ENCODE results near the gene INF2.
A peak's percentile ranks its signal among the peaks of the same experiment; 100 is the strongest.

INF2 gene

DNA sequence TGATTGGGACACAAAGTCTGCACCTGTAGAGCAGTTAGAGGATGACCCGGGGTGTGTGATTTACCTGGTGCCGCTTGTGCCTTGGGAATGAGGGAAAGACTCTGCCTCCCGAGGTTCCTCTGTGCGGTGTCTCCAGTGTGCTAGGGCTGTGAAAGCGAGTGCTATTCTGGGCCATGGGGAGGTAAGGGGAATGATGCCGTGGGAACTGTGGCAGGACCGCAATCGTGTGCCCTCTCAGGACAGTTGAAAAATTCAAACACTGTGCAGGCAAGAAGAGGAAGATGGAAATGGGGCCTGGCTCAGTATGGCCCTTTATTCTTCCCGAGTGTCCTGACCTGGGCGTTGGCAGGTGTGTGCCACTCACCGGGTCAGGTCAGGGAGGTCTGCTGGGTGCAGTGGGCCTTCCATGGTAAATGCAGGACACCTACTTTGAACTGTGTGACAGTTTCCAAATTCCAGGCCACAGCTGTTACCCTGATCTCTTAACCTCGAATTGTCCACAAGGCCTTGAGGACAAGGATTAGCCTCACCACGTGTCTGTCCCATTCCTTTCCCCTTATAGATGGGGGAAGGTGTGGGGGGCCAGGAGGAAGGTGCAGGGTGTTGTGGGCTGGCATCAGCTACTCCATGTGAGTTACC, 64.9 kb downstream of the INF2 start:
- DNase-seq, result no peak

DNA sequence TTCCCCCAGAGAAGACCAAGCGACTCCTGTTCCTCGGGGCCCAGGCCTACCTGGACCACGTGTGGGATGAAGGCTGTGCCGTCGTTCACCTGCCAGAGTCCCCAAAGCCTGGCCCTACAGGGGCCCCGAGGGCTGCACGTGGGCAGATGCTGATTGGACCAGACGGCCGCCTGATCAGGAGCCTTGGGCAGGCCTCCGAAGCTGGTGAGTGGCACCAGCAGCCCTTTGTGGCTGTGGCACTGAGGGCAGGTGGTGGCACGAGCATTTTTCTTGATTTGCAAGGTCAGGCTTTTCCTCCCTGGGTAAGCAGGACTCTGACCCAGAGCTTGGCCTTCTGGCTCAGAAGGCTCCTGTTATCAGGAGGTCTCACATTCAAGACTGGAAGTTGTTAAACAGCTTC, 66.2 kb downstream of the INF2 start:
- no peak for DNase-seq

DNA sequence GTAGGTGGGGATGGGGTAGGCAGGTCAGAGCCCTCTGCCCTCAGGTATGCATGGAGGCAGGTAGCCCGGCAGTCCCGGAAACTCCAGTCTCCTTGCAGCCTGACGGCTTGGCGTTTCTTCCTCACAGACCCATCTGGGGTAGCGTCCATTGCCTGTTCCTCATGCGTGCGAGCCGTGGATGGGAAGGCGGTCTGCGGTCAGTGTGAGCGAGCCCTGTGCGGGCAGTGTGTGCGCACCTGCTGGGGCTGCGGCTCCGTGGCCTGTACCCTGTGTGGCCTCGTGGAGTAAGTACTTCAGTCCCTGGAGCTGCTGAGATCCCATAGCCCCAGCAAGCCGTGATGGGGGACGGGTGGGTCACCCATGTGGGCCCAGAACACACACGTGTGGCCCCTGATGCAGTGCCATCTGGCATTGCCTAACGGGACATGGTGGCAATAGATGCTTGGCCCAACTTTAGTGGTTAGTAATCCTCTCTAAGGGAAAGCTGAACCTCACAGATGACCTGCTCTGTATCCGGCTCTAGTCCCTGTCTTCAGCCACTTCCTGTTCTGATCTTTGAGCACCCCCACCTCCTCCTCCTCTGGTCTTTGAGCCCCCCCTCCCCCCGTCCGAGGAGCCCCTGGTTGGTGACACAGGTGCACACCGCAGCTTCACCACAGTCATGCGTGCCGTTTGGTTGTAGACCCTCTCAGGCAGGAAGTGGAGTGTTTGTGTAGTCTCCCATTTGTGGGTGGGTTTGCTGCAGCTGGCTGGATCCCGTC, 67.2 kb downstream of the INF2 start:
- no peak for DNase-seq

DNA sequence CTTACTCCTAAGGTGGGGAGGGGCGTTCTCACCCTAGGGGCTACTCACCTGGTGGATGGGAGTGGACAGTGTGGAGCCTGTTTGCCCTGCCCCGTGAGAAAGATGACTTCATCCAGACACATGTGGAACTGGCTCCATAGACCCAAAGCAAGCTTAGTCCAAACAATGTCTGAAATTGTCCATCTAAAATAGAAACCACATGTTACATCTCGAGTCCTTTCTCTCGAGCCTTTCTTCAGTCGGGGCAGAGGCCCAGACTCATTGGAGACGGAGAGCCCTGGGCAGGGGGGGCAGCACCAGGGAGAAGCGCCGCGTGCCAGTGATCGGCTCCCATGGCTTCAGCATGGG, 67.8 kb downstream of the INF2 start:
- DNase-seq, result no peak

DNA sequence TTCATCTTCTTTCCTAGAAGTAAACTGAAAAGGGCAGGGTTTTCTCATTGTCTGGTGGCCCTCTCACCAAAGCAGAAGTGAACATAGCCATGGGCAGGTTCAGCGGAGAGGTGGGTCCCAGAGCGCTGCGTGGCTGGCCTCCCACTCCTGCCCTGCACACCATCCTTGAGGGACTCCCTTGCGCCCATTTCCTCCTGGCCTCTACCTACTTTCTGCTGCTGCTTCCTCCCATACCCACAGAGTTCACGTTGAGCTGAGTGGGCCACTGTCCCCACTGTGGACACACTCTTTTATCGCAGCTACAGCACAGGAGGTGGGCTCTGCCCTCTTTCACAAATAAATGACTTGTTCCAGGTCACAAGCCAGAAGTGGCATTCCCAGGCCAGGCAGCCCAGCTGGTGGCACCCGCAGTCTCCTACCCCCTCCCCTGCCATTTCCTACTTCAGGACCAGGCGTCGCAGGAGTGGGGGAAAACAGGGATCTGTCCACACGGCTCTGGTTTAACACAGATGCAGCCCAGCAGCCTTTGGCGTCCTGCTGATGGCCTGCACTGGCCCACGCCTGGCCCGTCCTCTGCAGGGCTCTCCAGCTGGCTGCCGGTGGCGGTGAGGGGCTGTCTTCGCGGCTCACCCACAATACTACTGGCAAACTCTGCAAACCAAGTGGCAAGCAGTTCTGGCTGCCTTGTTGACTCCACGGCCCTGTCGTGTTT, 68.4 kb downstream of the INF2 start:
- DNase-seq, result no peak

DNA sequence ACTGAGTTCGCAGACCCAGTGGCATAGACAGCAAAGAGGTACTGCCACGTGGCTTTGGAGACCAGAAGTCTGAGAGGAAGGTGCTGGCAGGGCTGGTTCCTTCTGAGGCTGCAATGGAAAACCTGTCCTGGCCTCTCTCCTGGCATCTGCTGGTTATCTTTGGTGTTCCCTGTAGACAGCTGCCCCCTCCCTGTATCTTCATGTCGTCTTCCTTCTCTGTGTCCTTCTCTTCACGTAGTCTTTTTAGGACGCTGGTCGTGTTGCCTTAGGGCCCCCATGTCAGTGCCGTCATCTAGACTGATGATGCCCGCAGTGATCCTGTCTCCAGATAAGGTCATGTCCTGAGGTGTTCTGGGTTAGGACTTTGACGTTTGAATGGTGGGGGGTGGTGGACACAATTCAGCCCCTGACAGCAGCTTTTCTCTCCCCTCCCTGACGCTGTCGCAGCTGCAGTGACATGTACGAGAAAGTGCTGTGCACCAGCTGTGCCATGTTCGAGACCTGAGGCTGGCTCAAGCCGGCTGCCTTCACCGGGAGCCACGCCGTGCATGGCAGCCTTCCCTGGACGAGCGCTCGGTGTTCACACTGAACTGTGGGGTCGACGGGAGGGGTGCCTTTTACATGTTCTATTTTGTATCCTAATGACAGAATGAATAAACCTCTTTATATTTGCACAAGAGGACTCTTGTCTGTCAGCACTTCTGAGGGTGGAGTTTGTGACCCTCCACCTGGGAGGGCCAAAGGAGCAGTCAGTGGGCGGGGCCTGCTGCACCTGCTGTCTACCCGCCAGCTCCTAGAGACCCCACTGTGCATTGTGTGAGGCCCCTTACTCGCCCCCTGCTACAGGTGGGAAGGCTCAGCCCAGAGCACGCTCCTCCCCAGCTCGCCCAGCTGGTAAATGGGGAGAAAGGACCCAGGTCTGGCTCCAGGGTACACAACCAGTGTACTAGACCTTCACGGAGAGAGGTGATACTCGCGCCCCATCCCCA, 69.9 kb downstream of the INF2 start:
- DNase-seq, result no peak

DNA sequence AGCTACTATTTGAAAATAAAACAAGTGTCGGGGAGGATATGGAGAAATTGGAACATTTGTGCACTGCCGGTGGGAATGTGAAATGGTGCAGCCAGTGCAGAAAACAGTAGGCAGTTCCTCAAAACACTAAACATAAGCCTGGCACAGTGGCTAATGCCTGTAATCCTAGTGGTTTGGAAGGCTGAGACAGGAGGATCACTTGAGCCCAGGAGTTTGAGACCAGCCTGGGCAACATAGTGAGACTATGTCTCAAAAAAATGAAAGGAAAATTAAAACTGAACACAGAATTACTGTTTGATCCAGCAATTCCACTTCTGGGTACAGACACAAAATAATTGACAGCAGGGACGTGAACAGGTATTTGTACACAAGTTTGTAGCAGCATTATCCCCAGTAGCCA, 76.1 kb downstream of the INF2 start:
- DNase-seq, result no peak

DNA sequence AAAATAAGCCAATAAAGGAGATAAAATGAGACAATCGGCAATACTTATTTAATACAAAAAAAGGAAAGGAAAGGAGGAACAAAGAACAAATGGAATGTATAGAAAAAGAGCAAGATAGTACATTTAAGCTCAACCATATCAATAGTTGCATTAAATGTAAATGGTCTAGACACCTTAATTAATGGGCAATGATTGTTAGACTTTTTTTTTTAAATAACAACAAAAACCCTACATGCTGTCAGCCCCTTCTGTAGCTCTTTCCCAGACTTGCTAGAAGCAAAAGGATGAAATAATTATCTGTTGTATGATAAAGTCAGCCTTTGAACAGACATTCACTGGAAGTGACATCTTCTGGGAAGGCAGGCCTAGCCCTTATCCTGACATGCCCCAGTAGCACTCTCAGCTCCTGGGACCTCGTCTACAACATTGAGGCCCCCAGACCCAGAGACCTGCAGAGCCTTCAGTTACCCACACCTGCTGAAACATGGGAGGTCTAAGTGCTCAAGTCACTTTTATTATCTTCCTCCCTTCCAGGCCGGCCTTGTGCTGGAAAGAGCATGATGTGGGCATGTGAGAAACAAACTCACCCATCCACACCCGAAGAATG, 76.9 kb downstream of the INF2 start:
- DNase-seq, result no peak

DNA sequence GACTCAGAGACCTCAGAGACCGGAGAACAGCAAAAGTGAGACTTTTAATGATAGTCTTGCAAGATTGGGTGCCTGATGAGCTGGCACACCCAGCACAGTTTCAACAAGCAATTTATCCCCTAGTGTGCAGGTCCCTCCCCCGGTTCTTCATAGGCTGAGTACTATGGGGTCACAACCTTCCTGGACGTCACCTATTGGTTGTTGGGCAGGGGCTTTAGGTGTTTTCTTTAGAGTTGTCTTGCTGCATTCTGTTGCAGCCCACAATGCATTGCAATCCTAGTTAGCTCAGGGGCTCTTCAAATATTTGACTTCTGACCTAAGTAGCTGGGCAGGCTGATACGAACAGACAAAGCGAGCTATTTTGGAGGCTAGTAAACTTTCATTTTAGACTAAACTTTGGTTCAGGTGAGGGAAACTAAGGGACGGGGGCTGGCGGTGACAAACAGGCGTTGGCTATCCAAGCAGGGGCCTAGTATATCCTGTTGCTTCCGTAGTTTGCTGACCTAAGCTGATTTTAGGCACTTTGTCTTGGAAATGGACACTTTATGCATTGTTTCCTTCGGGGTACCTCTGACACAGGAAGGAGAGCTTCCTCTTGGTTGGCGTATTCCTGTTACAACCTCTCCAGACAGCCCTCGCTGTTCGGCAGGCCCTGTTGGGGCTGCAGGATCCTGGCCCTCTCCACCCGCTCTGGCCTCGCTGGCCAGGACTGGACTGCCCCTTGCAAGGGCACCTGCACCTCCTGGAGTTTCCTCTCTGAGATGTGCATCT, 77.6 kb downstream of the INF2 start:
- no peak for DNase-seq

DNA sequence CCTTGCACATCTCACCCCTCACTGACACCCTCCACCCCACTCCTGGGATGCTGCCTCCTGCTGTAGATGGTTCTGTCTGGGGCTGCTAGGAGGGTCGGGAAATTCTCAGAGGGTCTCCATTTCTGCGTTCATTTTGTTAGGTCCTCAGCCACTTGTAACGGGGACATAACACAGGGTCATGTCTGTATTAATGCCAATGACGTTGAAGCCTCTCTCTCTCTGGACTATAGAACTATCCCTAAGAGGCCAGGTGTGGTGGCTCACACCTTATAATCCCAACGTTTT, 78.2 kb downstream of the INF2 start:
- DNase-seq, result no peak

DNA sequence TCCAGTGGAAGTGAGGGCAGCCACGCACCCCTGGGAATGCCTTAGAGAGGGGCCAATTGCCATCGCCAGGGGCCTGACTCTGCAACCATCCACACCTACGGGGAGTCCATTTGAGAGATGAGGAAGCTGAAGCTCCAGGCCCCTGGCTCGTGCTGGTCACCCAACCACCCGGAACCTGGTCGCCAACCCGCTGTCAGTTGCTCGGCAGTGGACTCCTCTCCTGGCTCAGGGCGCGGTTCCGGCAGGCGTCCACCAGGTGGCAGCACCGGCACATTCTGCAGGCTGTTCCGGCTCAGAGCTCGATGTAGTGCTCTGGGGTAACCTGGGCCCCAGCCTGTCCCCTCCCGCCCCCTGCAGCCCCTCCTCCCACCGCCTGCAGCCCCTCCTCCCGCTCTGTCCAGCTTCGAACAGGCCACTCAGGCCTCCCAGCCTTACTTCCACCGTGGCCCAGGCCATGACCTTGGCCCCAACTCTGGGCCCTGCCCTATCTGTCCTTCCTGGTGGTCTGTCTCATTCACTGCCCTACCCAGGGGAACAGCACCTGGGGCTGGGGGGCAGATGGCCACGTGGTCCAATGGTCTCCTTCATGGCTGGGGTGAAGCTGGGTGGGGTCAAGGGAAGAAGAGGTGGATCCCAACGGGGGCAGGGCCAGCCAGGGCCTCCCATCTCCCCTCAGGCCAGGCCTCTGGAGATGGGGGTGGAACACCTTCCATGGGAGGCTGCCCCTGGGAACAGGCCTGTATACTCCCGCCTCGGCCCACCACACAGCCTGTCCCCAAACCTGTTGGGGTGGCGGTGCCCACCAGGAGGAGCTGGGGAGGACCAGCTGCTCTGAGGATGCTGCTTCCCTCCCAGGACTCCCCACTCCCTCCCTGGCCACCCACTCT, 79.3 kb downstream of the INF2 start:
- DNase-seq, result peak; percentile 98

DNA sequence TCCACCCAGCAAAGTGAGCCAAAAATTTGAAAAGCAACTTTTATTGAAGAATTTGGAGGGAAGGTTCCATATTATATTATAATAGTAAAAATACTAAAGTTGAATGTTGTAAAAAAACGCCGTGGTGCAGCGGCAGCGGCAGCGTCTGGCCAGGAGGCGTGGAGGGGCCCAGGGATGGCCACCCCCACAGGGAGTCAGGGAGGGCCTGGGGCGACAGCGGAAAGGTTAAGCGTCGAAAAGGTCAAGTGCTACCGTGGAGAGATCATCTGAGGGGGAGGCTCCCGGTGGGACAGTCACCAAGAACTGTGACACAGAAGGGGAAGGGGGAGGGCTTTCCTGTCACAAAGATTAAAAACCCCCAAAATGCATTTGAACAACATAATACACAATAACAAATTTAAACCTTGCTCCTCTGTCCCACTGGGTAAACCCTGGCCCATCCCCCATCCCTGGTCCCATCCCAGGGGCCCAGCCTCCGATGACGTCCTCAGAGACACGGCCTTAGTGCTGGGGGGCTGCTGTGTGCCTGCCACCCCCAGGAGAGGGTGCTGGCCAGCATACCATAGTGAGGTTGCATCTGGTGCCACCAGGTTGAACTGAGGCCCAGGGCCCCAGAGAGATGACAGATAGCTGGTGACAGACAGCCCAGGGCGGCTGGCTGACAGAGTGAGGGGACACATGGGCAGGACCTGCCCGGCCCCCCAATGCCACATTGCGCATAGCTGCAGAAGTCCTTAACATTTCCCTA, 80.1 kb downstream of the INF2 start:
- DNase-seq, result no peak

DNA sequence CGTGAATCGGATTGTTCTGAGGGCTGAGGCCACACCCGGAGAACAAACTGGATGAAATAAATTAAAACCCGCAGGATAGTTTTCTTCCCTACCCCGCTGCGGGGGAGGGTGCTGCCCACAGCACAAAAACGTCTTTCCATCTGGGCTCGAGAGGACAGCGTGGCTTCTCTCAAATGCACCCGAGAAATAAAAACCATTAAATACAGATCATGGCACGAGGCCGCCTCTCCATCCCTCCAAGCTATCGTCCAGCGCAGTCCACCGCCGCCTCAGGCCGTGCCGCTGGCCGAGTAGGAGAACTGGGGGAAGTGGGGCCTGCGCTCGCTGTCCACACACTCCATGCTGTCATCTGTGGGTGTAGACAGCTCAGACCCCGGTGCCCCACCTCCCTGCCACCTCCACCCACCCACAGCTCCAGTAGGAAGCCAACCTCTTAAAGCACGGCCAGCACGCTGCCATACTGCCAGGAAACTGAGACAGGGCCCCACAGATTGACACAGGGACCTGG, 80.7 kb downstream of the INF2 start:
- no peak for DNase-seq

DNA sequence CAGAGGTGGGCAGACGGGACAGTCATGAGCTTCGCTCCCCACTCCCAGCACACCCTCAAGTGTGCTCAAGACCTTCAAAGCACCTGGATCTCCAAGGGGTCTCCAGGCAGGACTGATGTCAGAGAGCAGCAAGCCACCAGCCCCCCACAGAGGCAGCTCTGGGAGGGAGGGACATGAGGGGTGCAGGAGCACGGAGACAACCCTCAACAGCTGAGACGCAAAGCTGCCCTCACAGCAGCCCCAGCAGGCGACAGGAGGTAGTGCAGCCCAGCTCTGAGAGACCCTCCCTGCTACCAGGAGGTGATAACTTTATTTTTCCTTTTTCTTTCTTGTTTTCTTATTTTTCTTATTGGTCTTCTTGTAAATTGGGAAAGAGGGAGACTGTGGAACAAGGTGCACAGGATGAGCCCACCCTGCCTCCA, 81.4 kb downstream of the INF2 start:
- no peak for DNase-seq

DNA sequence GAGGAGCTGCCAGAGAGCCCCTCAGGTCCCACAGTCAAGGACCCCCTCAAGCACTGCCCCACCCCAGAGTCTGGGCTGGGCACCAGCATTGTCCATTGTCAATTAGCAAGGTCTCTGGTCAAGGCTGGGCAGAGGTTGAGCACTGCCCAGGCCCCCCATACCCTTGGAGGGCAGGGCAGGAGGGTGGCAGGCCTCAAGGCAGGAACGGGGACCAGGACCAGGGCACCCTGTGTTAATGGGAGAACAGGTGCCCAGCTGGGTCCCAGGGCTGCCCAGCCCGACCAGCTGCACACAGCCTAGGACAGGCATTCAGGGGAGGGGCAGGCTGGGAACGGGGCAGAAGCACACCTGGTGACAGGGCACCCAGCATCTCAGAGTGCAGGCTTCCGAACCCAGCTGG, 82.0 kb downstream of the INF2 start:
- no peak for DNase-seq

Measured in islet precursor cell (in vitro differentiated cells).